Esophagus squamous epithelium (tissue), 4 donors: ENCODE measurements around the gene SPACA4.

ENCODE experiments used
- POLR2A ChIP-seq, 4 donors: fragments of 450-650 bp; IDR thresholded peaks; one replicate each; pipeline ENCODE4 v1.6.1; 2017; ENCODE audit warnings: antibody characterized with exemption in 4 of 4, mild to moderate bottlenecking in 4 of 4, moderate library complexity in 3 of 4
- TF ChIP-seq, protein P1 (sequence below), 6 experiments: fragments of 450-650 bp in 4 of 6; fragments of 200-600 bp in 2 of 6; sonication (generic) in 2 of 6; IDR thresholded peaks; one replicate each; pipeline ENCODE4 v1.5.1; 2016 to 2019; ENCODE audit warnings: antibody characterized with exemption in 6 of 6, mild to moderate bottlenecking in 4 of 6, moderate library complexity in 4 of 6

DNA sequence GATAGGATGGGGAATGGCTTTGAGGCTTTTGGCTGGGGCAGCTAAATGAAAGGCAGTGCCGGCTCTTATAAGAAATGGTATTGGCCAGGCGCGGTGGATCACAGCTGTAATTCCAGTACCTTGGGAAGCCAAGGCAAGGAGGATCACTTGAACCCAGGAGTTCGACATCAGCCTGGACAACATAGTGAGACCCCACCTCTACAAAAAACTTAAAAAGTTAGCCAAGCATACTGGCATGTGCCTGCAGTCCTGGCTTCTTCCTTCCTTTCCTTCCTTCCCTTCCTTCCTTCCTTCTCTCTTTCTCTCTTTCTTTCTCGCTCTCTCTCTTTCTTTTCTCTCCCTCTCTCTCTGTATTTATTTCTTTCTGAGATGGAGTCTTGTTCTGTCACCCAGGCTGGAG is 36.3 kb downstream of the SPACA4 start:
- no peak for TF ChIP-seq POLR2A (IDR thresholded peaks at IDR 0.05)
- TF ChIP-seq, protein P1, sequence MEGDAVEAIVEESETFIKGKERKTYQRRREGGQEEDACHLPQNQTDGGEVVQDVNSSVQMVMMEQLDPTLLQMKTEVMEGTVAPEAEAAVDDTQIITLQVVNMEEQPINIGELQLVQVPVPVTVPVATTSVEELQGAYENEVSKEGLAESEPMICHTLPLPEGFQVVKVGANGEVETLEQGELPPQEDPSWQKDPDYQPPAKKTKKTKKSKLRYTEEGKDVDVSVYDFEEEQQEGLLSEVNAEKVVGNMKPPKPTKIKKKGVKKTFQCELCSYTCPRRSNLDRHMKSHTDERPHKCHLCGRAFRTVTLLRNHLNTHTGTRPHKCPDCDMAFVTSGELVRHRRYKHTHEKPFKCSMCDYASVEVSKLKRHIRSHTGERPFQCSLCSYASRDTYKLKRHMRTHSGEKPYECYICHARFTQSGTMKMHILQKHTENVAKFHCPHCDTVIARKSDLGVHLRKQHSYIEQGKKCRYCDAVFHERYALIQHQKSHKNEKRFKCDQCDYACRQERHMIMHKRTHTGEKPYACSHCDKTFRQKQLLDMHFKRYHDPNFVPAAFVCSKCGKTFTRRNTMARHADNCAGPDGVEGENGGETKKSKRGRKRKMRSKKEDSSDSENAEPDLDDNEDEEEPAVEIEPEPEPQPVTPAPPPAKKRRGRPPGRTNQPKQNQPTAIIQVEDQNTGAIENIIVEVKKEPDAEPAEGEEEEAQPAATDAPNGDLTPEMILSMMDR (IDR thresholded peaks at IDR 0.05), result no peak
